Islet precursor cell (in vitro differentiated cells): ENCODE measurements around the gene HOXB5.

Source experiments
- DNase-seq: peaks from one replicate; pipeline ENCODE4 v3.0.0-alpha.2; 2018

HOXB5 gene

GRCh38 chr17:48588074-48588415, 5.5 kb downstream of the HOXB5 start:
- no peak for DNase-seq

GRCh38 chr17:48587276-48588073, 6.1 kb downstream of the HOXB5 start:
- no peak for DNase-seq

GRCh38 chr17:48586355-48587258, 7.0 kb downstream of the HOXB5 start:
- no peak for DNase-seq

GRCh38 chr17:48584223-48584741, 9.3 kb downstream of the HOXB5 start:
- DNase-seq: no peak

GRCh38 chr17:48583708-48584222, 9.8 kb downstream of the HOXB5 start:
- no peak for DNase-seq

- no peak for DNase-seq
Observed at GRCh38 chr17:48582750-48583069, 10.9 kb downstream of the HOXB5 start.

GRCh38 chr17:48579760-48580554, 13.6 kb downstream of the HOXB5 start:
- DNase-seq: no peak

GRCh38 chr17:48579471-48579759, 14.2 kb downstream of the HOXB5 start:
- no peak for DNase-seq

- DNase-seq: no peak
Observed at GRCh38 chr17:48578616-48579470, 14.7 kb downstream of the HOXB5 start.

- DNase-seq: peak; percentile 92
Observed at GRCh38 chr17:48577946-48578615, 15.5 kb downstream of the HOXB5 start, which contains the start of gene HOXB4. Gene HOXB4, minus strand, starts transcription at chr17:48578350. Its CDS starts 31 bp downstream, at chr17:48578319.

- no peak for DNase-seq
Observed at GRCh38 chr17:48577330-48577945, 16.1 kb downstream of the HOXB5 start.

- DNase-seq: peak; percentile 91
Observed at GRCh38 chr17:48576479-48577309, 16.9 kb downstream of the HOXB5 start.

- no peak for DNase-seq
Observed at GRCh38 chr17:48575673-48576478, 17.7 kb downstream of the HOXB5 start.

GRCh38 chr17:48575066-48575582, 18.5 kb downstream of the HOXB5 start:
- no peak for DNase-seq

- DNase-seq: no peak
Observed at GRCh38 chr17:48574505-48575065, 19.0 kb downstream of the HOXB5 start.

GRCh38 chr17:48571826-48572417, 21.7 kb downstream of the HOXB5 start:
- DNase-seq: no peak

GRCh38 chr17:48571024-48571818, 22.4 kb downstream of the HOXB5 start:
- peak; percentile 80 for DNase-seq
